Thymus (tissue), 11 donors: ENCODE results near the gene CDC25B. TPM values are rescaled to one million over a fixed set of nuclear protein-coding genes. Genes with fewer than 3 reads are reported as not detected.

Source experiments
- DNase-seq, 9 donors: peaks; one replicate each; pipeline ENCODE4 v3.0.0-alpha.2; 2013; ENCODE audit warnings: low spot score in 9 of 9, low read depth in 6 of 9, missing footprints in 1 of 9
- H3K27ac ChIP-seq, 2 donors: one replicate each; pipeline ENCODE4 v1.5.1; 2013; ENCODE audit warnings: control low read depth in 1 of 2, low read depth in 1 of 2, low read length in 1 of 2, mild to moderate bottlenecking in 1 of 2, moderate library complexity in 1 of 2
- H3K27me3 ChIP-seq, 2 donors: one replicate each; pipeline ENCODE4 v1.5.1; 2013; ENCODE audit warnings: low read length in 1 of 2; ENCODE audit not compliant: control insufficient read depth in 2 of 2, insufficient read depth in 1 of 2
- H3K36me3 ChIP-seq, 2 donors: one replicate each; pipeline ENCODE4 v1.5.1; 2013; ENCODE audit warnings: low read length in 1 of 2, mild to moderate bottlenecking in 1 of 2, moderate library complexity in 1 of 2; ENCODE audit not compliant: control insufficient read depth in 2 of 2, insufficient read depth in 2 of 2
- H3K4me1 ChIP-seq, 2 donors: one replicate each; pipeline ENCODE4 v1.5.1; 2013; ENCODE audit warnings: low read length in 2 of 2; ENCODE audit not compliant: control insufficient read depth in 2 of 2, insufficient read depth in 2 of 2
- H3K4me3 ChIP-seq, 2 donors: one replicate each; pipeline ENCODE4 v1.5.1; 2013; ENCODE audit warnings: low read length in 2 of 2, control low read depth in 1 of 2, mild to moderate bottlenecking in 1 of 2
- H3K9me3 ChIP-seq, 2 donors: one replicate each; pipeline ENCODE4 v1.5.1; 2013; ENCODE audit warnings: low read length in 1 of 2, mild to moderate bottlenecking in 1 of 2; ENCODE audit not compliant: control insufficient read depth in 2 of 2, insufficient read depth in 1 of 2
- WGBS: extraction: QIAGEN DNeasy Blood & Tissue Kit; methylation state at CpG from one replicate; pipeline ENCODE4 v1.1.7; 2013; 5-methylcytosine and 5-hydroxymethylcytosine counted together
- polyA plus RNA-seq: library from polyadenylated mRNA; stranded (reverse); fragments of 200-250 nt; gene quantifications from one replicate; pipeline ENCODE4 v1.2.3, GENCODE V29; 2013
- total RNA-seq: library from RNA; stranded (reverse); fragments of 120-200 nt; gene quantifications from one replicate; pipeline ENCODE4 v1.2.4, GENCODE V29; 2013
- donor health status: healthy.

The CDC25B gene
- total and polyA plus RNA-seq, 2 donors: 21.1 to 56.4 TPM

GRCh38 chr20:3752386-3752759 lies 43.7 kb upstream of the CDC25B start:
- no peak for DNase-seq
- Histone ChIP-seq H3K27ac (no peak overlapping the region), H3K4me1 (peaks cover 0 to 3% of the 10 kb centered on the region in 2 donors), H3K36me3 (no peaks in the 10 kb centered on the region), H3K9me3 (no peaks in the 10 kb centered on the region), H3K27me3 (peaks cover 9 to 53% of the 10 kb centered on the region in 2 donors), H3K4me3 (peak overlapping the region in 1 of 2 donors; percentile 41)
- 61% methylated on average over 13 of the region's 13 CpGs for WGBS

- peaks cover 9 to 48% of the 10 kb centered on the region in 2 donors for H3K27me3 ChIP-seq
- no peak overlapping the region for H3K27ac ChIP-seq
- no peaks in the 10 kb centered on the region for H3K9me3 ChIP-seq
- peak in 8 of 9 donors; percentile 18 to 75 (median 47) for DNase-seq
- H3K4me1 ChIP-seq: peaks cover 0 to 3% of the 10 kb centered on the region in 2 donors
- 72% methylated on average over 4 of the region's 4 CpGs for WGBS
- no peaks in the 10 kb centered on the region for H3K36me3 ChIP-seq
- no peak overlapping the region for H3K4me3 ChIP-seq
Measured at GRCh38 chr20:3753098-3753497, 43.0 kb upstream of the CDC25B start.

- 96% methylated on average over 26 of the region's 26 CpGs for WGBS
- Histone ChIP-seq H3K27ac (no peak overlapping the region), H3K36me3 (no peaks in the 10 kb centered on the region), H3K4me1 (peaks cover 0 to 3% of the 10 kb centered on the region in 2 donors), H3K27me3 (peaks cover 7 to 42% of the 10 kb centered on the region in 2 donors), H3K9me3 (no peaks in the 10 kb centered on the region), H3K4me3 (no peak overlapping the region)
- DNase-seq: no peak
Measured at GRCh38 chr20:3753501-3754275, 42.4 kb upstream of the CDC25B start.

- Histone ChIP-seq H3K27me3 (peaks cover 7 to 36% of the 10 kb centered on the region in 2 donors), H3K36me3 (no peaks in the 10 kb centered on the region), H3K4me3 (no peak overlapping the region), H3K9me3 (no peaks in the 10 kb centered on the region), H3K27ac (no peak overlapping the region), H3K4me1 (peaks cover 0 to 3% of the 10 kb centered on the region in 2 donors)
- 99% methylated on average over 16 of the region's 16 CpGs for whole genome bisulfite sequencing
- DNase-seq: no peak
Measured at GRCh38 chr20:3754276-3754630, 41.9 kb upstream of the CDC25B start.

GRCh38 chr20:3755269-3755668 lies 40.8 kb upstream of the CDC25B start:
- H3K27ac ChIP-seq: no peak overlapping the region
- H3K27me3 ChIP-seq: peaks cover 7 to 27% of the 10 kb centered on the region in 2 donors
- no peak for DNase-seq

GRCh38 chr20:3755814-3756480 lies 40.2 kb upstream of the CDC25B start:
- Histone ChIP-seq H3K4me3 (no peak overlapping the region), H3K27ac (no peak overlapping the region), H3K36me3 (no peaks in the 10 kb centered on the region), H3K9me3 (no peaks in the 10 kb centered on the region), H3K4me1 (peaks cover 0 to 3% of the 10 kb centered on the region in 2 donors), H3K27me3 (peaks cover 7 to 20% of the 10 kb centered on the region in 2 donors)
- WGBS: 75% methylated on average over 5 of the region's 5 CpGs
- no peak for DNase-seq

More at GRCh38 chr20:3755269-3755668, 40.8 kb upstream of the CDC25B start:
- Histone ChIP-seq H3K9me3 (no peaks in the 10 kb centered on the region), H3K4me3 (no peak overlapping the region), H3K4me1 (peaks cover 0 to 3% of the 10 kb centered on the region in 2 donors), H3K36me3 (no peaks in the 10 kb centered on the region)
- 96% methylated on average over 7 of the region's 7 CpGs for WGBS

- peaks cover 0 to 7% of the 10 kb centered on the region in 2 donors for H3K27me3 ChIP-seq
- H3K9me3 ChIP-seq: no peaks in the 10 kb centered on the region
- no peaks in the 10 kb centered on the region for H3K36me3 ChIP-seq
- no peak overlapping the region for H3K27ac ChIP-seq
- no peaks in the 10 kb centered on the region for H3K4me1 ChIP-seq
- WGBS: 95% methylated on average over 2 of the region's 2 CpGs
- H3K4me3 ChIP-seq: no peak overlapping the region
- no peak for DNase-seq
Measured at GRCh38 chr20:3757268-3757667, 38.8 kb upstream of the CDC25B start.

- no peaks in the 10 kb centered on the region for H3K27me3 ChIP-seq
- no peaks in the 10 kb centered on the region for H3K4me1 ChIP-seq
- 96% methylated on average over 11 of the region's 11 CpGs for WGBS
- no peaks in the 10 kb centered on the region for H3K36me3 ChIP-seq
- DNase-seq: no peak
- no peak overlapping the region for H3K27ac ChIP-seq
- H3K9me3 ChIP-seq: no peaks in the 10 kb centered on the region
- H3K4me3 ChIP-seq: no peak overlapping the region
Measured at GRCh38 chr20:3758566-3758965, 37.5 kb upstream of the CDC25B start.

- DNase-seq: no peak
- no peaks in the 10 kb centered on the region for H3K27me3 ChIP-seq
- no peaks in the 10 kb centered on the region for H3K4me1 ChIP-seq
- no peaks in the 10 kb centered on the region for H3K36me3 ChIP-seq
- WGBS: 93% methylated on average over 11 of the region's 11 CpGs
- H3K27ac ChIP-seq: no peak overlapping the region
- no peak overlapping the region for H3K4me3 ChIP-seq
- no peaks in the 10 kb centered on the region for H3K9me3 ChIP-seq
Measured at GRCh38 chr20:3759316-3759823, 36.7 kb upstream of the CDC25B start.
